ENCODE results near the gene ARSB. TPM values are rescaled to one million over a fixed set of nuclear protein-coding genes. Genes with fewer than 3 reads are reported as not detected.
"Not testable (repeated sequence)": the region's sequence is repeated elsewhere in the genome, so short reads cannot be mapped to it uniquely, and the experiment has no call there.

The ARSB gene
- total RNA-seq, 1 donor from 2014 or later: 14.3 TPM

GRCh38 chr5:78887384-78888118 lies 97.6 kb downstream of the ARSB start:
- TF ChIP-seq, protein P1, sequence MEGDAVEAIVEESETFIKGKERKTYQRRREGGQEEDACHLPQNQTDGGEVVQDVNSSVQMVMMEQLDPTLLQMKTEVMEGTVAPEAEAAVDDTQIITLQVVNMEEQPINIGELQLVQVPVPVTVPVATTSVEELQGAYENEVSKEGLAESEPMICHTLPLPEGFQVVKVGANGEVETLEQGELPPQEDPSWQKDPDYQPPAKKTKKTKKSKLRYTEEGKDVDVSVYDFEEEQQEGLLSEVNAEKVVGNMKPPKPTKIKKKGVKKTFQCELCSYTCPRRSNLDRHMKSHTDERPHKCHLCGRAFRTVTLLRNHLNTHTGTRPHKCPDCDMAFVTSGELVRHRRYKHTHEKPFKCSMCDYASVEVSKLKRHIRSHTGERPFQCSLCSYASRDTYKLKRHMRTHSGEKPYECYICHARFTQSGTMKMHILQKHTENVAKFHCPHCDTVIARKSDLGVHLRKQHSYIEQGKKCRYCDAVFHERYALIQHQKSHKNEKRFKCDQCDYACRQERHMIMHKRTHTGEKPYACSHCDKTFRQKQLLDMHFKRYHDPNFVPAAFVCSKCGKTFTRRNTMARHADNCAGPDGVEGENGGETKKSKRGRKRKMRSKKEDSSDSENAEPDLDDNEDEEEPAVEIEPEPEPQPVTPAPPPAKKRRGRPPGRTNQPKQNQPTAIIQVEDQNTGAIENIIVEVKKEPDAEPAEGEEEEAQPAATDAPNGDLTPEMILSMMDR (IDR thresholded peaks at IDR 0.05; ENCODE audit: borderline replicate concordance): no peak
- no peak overlapping the region for H3K4me3 ChIP-seq
- DNase-seq: no peak
- H3K27me3 ChIP-seq (ENCODE audit: low read depth): no peaks in the 10 kb centered on the region
- H3K27ac ChIP-seq (replicated peaks): no peak overlapping the region
- intact Hi-C loops (cut with micrococcal nuclease): no loop called here
- no peaks in the 10 kb centered on the region for H3K9me3 ChIP-seq (replicated peaks)
- no peaks in the 10 kb centered on the region for H3K36me3 ChIP-seq
- H3K4me1 ChIP-seq: peaks cover 14% of the 10 kb centered on the region

GRCh38 chr5:78886341-78887230 lies 98.5 kb downstream of the ARSB start:
- Histone ChIP-seq H3K4me3 (no peak overlapping the region), H3K9me3 (replicated peaks) (no peaks in the 10 kb centered on the region), H3K4me1 (peaks cover 14% of the 10 kb centered on the region), H3K36me3 (no peaks in the 10 kb centered on the region), H3K27ac (replicated peaks) (no peak overlapping the region), H3K27me3 (ENCODE audit: low read depth) (no peaks in the 10 kb centered on the region)
- TF ChIP-seq, protein P1 (IDR thresholded peaks at IDR 0.05; ENCODE audit: borderline replicate concordance): peak; percentile 68
- DNase-seq: no peak
- intact Hi-C loops (cut with micrococcal nuclease): no loop called here

- Histone ChIP-seq H3K27me3 (ENCODE audit: low read depth) (no peaks in the 10 kb centered on the region), H3K36me3 (no peaks in the 10 kb centered on the region), H3K27ac (replicated peaks) (no peak overlapping the region), H3K9me3 (replicated peaks) (no peaks in the 10 kb centered on the region), H3K4me3 (no peak overlapping the region), H3K4me1 (no peaks in the 10 kb centered on the region)
- TF ChIP-seq, protein P1 (IDR thresholded peaks at IDR 0.05; ENCODE audit: borderline replicate concordance): no peak
- intact Hi-C loops (cut with micrococcal nuclease): no loop called here
- DNase-seq: no peak
Measured at GRCh38 chr5:78881884-78882283, 103.2 kb downstream of the ARSB start.

DNA sequence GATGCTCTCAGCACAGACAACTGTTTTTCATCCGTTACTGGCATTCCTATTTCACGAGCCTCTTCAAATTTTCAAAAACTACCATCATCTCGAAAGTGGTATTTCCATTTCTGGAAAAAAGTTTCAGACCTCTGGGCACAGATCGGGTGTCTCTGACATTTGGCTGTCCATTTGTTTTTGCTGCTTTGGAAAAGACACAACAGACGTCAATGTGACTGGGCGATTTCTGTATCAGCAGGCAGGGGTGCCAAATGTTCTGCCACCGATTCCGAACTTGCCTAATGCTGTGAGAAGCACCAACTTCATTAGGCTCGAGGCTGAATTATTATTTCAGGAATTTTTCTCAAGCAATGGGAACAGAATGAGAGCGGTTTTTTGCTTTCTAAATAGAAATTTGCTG lies 105.6 kb downstream of the ARSB start:
- Histone ChIP-seq H3K4me1 (no peaks in the 10 kb centered on the region), H3K9me3 (replicated peaks) (no peaks in the 10 kb centered on the region), H3K27ac (replicated peaks) (no peak overlapping the region), H3K4me3 (no peak overlapping the region), H3K27me3 (ENCODE audit: low read depth) (no peaks in the 10 kb centered on the region), H3K36me3 (no peaks in the 10 kb centered on the region)
- DNase-seq: no peak
- intact Hi-C loops (cut with micrococcal nuclease): no loop called here
- TF ChIP-seq, protein P1 (IDR thresholded peaks at IDR 0.05; ENCODE audit: borderline replicate concordance): no peak

DNA sequence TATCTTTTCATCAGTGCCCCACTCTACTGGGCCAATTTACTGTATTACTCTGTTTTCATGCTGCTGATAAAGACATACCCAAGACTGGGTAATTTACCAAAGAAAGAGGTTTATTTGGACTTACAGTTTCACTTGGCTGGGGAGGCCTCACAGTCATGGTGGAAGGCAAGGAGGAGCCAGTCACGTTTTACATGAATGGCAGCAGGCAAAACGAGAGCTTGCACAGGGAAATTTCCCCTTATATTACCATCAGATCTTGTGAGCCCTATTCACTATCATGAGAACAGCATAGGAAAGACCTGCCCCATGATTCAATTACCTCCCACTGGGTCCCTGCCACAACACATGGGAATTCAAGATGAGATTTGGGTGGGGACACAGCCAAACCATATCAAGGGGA lies 119.0 kb downstream of the ARSB start:
- H3K4me3 ChIP-seq; intact Hi-C loops (cut with micrococcal nuclease); H3K4me1 ChIP-seq; H3K27me3 ChIP-seq (ENCODE audit: low read depth); DNase-seq; H3K27ac ChIP-seq (replicated peaks); H3K36me3 ChIP-seq: not testable (repeated sequence)
- H3K9me3 ChIP-seq (replicated peaks): peaks cover 14% of the 10 kb centered on the region

- Histone ChIP-seq H3K4me1 (no peaks in the 10 kb centered on the region), H3K9me3 (replicated peaks) (peaks cover 14% of the 10 kb centered on the region), H3K27ac (replicated peaks) (no peak overlapping the region), H3K36me3 (peaks cover 6% of the 10 kb centered on the region), H3K27me3 (ENCODE audit: low read depth) (no peaks in the 10 kb centered on the region), H3K4me3 (no peak overlapping the region)
- TF ChIP-seq, protein P1 (IDR thresholded peaks at IDR 0.05; ENCODE audit: borderline replicate concordance): no peak
- DNase-seq: no peak
- intact Hi-C loops (cut with micrococcal nuclease): no loop called here
Measured at GRCh38 chr5:78858364-78858763, 126.7 kb downstream of the ARSB start.

All from left ventricle myocardium inferior (tissue), 1 donor.